Measurements from ENCODE around the gene OR2A7.
"Not testable (repeated sequence)": the region's sequence is repeated elsewhere in the genome, so short reads cannot be mapped to it uniquely, and the experiment has no call there.

The OR2A7 gene, protein sequence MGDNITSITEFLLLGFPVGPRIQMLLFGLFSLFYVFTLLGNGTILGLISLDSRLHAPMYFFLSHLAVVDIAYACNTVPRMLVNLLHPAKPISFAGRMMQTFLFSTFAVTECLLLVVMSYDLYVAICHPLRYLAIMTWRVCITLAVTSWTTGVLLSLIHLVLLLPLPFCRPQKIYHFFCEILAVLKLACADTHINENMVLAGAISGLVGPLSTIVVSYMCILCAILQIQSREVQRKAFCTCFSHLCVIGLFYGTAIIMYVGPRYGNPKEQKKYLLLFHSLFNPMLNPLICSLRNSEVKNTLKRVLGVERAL

DNA sequence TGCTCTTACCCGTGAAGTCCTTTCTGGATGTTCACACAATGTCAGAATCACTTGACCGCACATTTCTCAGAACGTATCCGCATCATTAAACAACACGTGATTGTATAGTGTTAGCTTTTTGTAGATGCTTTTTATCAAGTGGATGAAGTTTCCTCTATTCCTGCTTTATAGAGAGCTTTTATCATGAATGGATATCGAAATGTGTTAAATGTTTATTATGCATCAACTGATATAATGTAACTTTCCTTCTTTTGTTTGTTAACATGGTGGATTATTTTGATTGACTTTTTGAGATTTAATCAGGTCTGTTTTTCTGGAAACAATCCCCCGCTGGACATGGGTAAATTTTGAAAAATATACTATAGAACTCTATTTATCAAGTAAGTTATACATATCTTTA, at the start of gene OR2A7:
OR2A7 (minus strand) TSS at position 101 of the 400 bp plus-strand sequence. CDS start 5,164 bp downstream, outside the sequence.
- not testable (repeated sequence) for H3K4me1 ChIP-seq (ENCODE audit: insufficient read depth, low read length); H3K36me3 ChIP-seq (ENCODE audit: insufficient read depth, low read length); H3K9ac ChIP-seq (ENCODE audit: low read depth, low read length); H3K9me3 ChIP-seq (ENCODE audit: control insufficient read depth, insufficient read depth, low read length)

DNA sequence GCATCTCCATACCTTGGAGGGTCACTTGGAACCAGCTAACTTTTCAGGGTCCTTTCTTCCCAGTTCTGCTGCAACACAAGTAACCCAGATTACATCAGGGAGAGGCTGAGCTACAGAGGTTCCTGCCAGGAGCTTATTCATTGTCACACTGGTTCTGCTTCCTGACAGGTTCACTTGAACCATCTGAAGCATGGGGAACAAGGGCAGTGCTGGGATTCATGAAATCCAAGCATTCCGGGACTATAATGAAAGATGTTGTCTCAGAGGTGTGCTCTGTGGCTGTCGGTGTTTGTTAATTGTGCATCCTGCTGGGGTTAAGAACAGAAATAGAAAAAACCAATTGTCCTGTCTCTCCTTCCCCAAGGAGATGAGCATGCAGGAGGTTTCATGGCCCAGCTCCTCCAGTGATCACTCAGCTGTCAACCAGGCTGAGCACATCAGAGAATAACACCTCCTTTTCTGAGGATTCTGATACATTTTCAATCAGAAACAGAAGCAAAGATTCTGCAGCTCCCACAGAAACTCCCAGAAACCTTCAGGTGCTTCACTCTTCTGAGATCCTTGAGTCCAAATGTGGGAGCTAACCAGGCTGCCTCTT, 47.4 kb upstream of the OR2A7 start, which contains the start of gene OR2A1:
OR2A1 (plus strand) TSS at position 548 of the 598 bp plus-strand sequence. CDS start 5,706 bp downstream, outside the sequence.
- H3K36me3 ChIP-seq (ENCODE audit: insufficient read depth, low read length); H3K9ac ChIP-seq (ENCODE audit: low read depth, low read length); H3K4me1 ChIP-seq (ENCODE audit: insufficient read depth, low read length); H3K9me3 ChIP-seq (ENCODE audit: control insufficient read depth, insufficient read depth, low read length): not testable (repeated sequence)

DNA sequence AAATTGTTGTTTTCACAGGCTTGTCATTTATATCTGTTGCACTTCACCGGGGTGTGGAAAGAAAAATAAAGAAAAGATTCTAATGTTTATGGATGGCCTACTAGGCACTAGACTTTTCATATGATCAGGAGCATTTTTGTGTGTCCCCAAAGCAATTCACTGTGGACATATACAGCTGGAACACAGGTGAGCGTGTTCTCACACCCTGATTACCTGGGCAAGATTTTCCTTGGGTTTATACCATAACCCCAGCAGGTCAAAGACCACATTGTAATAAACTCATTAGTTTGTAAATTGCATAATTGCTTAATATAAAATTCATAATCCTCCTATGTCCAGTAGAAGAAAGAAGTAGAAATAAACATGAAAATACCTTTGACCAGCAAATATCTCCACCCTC, 46.6 kb upstream of the OR2A7 start:
- not testable (repeated sequence) for H3K36me3 ChIP-seq (ENCODE audit: insufficient read depth, low read length); H3K9me3 ChIP-seq (ENCODE audit: control insufficient read depth, insufficient read depth, low read length); H3K9ac ChIP-seq (ENCODE audit: low read depth, low read length); H3K4me1 ChIP-seq (ENCODE audit: insufficient read depth, low read length)

DNA sequence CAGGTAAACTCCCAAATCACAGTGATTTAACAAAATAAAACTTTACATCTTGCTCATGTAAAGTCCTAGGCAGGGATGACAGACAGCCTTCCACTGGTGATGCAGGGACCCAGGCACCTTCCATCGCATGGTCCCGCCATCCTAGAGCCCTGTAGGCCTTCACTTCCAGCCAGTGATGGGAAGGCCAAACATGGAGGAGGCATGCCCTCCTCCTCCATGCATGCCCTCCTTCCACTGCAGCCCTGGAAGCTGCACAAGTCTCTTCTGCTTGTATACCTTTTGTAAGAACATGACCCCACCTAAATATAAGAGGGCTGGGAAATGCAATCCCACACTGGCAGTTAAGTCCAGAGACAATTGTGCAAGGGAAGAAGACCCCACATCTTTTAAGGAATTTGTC, 45.1 kb upstream of the OR2A7 start:
- not testable (repeated sequence) for H3K4me1 ChIP-seq (ENCODE audit: insufficient read depth, low read length); H3K9me3 ChIP-seq (ENCODE audit: control insufficient read depth, insufficient read depth, low read length); H3K36me3 ChIP-seq (ENCODE audit: insufficient read depth, low read length); H3K9ac ChIP-seq (ENCODE audit: low read depth, low read length)

DNA sequence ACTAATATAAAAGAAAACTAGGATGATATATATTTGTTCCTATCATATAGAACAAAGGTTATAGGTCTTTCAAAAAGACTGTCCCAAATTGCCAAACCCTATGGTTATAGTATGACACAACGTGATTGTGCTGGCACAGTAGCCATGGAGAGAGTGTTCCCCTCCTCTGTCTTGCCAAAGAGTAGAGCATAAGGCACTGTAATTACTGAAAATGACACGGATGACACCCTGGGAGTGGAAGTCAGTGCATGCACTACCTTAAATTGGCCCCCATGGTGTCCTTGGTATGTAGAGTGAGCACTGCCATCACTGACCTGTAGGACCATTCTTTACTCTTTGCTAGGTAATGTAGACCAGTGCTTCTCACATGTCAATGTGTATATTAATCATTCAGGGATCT, 40.6 kb upstream of the OR2A7 start:
- not testable (repeated sequence) for H3K4me1 ChIP-seq (ENCODE audit: insufficient read depth, low read length); H3K9me3 ChIP-seq (ENCODE audit: control insufficient read depth, insufficient read depth, low read length); H3K36me3 ChIP-seq (ENCODE audit: insufficient read depth, low read length); H3K9ac ChIP-seq (ENCODE audit: low read depth, low read length)

DNA sequence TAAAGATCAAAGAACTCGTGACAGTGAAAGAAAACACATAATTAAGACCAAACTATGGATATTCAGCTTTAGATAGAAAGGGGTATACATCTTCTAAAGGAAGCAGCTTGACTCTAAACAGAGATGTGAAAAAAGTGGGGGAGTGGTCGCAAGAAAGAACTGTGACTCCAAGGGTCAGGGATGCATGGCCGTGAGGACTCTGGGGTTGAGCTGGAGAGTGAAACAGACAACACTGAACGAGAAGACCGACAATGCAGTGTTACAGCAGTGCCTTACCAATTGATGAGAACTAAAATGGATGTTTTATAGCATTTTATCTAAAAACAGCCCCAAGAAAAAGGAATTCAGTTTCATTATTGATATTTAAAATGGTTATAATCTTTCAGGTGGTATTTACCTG, 39.0 kb upstream of the OR2A7 start:
- H3K9ac ChIP-seq (ENCODE audit: low read depth, low read length); H3K36me3 ChIP-seq (ENCODE audit: insufficient read depth, low read length); H3K4me1 ChIP-seq (ENCODE audit: insufficient read depth, low read length); H3K9me3 ChIP-seq (ENCODE audit: control insufficient read depth, insufficient read depth, low read length): not testable (repeated sequence)

DNA sequence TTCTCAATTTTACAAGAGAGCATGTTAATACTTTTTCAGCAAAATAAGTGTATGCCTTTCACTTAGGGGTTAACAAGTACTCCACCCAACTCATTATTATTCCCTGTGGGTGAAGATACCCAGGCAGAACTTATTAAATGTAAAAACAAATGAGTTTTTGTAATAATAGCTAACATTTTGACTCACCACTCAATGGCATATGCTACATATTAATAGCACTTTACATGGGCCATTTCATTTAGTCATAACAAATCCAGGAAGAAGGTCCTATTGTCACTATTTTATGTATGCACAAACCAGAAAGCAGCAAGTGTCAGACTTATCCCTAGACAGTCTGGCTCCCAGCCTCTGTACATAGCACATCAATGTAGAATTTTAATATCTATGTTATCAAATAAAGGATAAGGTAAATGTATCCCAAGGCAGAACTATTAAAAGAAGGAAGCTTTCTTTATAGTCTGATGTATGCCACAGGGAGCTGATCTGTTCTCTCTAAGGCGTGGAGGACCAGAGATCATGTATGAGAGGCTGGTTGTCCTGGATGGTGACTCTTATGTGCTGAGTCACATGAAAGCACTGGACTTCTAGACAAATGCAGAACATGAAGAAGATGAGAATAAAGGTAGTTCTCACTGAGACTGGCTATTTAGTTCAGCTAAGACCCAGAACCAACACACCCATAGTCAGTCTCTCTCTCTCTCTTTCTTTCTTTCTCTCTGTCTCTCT, 38.1 kb upstream of the OR2A7 start:
- H3K9ac ChIP-seq (ENCODE audit: low read depth, low read length); H3K9me3 ChIP-seq (ENCODE audit: control insufficient read depth, insufficient read depth, low read length); H3K4me1 ChIP-seq (ENCODE audit: insufficient read depth, low read length); H3K36me3 ChIP-seq (ENCODE audit: insufficient read depth, low read length): not testable (repeated sequence)

DNA sequence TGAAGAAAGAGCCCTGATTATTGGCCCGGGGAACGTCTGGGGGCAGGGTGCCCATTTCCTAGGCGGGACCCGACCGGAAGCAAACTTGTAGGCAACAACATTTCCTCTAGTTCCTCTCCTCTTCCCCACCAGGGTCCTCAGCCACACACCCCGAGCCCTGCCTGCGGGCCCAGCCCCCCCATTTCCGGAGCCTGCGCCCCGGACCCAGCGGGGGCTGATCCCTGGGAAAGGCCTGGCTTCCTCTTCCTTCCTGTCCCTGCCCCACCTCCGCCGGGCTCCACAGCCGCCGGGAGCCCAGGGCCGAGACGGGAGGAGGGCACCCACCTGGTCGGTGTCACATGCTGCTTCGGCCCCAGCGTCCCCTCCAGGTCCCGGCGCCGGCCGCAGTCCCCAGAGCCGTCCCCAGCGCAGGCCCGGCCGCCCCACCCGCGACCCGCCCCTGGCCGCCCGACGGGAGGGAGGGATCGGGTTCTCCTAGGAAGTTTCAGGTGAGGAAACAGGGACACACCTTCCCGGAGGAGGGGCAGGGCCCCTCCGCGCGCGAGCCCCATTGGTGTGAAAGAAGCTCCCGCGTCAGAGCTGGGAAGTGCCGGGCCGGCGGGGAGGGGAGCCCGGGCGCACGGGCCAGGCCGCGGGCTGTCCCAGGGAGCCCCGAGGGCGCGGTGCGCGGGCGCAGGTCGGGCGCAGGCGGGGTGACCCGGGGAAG, 29.4 kb upstream of the OR2A7 start:
- H3K36me3 ChIP-seq (ENCODE audit: insufficient read depth, low read length); H3K9me3 ChIP-seq (ENCODE audit: control insufficient read depth, insufficient read depth, low read length); H3K9ac ChIP-seq (ENCODE audit: low read depth, low read length); H3K4me1 ChIP-seq (ENCODE audit: insufficient read depth, low read length): not testable (repeated sequence)

DNA sequence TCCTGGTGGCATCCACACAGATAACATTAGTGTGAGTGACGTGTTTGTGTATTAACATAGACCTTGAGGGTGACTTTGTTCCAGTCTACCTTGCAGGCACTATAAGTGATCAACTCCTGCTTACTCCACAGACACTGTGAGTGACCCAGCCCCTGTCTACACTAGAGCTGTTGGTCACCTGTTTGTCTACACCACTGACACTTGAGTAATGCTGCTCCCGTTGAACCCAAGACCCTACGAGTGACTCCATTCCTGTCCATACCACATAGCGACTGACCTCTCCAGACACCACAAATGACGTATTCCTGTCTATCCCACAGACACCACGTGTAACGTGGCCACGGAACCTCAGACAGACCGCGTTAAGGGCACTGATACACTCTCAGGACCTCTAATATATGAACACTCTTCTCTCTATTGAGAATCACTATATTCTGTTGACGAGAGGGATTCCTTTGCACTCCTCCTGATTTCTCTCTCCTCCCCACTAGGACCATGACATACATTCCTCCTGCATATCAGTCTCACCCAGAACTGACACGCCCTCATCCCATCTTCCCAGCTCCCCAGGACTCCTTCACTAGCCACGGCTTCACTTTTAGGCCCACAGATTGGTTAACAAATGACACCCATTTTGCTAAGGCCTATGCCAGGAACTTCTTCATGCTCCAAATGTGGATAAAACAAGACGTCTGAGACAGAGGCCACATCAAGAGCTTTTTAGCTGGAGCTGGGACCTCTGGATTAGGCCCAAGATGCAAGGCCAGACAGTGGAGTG, 28.0 kb upstream of the OR2A7 start:
- not testable (repeated sequence) for H3K9ac ChIP-seq (ENCODE audit: low read depth, low read length); H3K36me3 ChIP-seq (ENCODE audit: insufficient read depth, low read length); H3K4me1 ChIP-seq (ENCODE audit: insufficient read depth, low read length); H3K9me3 ChIP-seq (ENCODE audit: control insufficient read depth, insufficient read depth, low read length)

DNA sequence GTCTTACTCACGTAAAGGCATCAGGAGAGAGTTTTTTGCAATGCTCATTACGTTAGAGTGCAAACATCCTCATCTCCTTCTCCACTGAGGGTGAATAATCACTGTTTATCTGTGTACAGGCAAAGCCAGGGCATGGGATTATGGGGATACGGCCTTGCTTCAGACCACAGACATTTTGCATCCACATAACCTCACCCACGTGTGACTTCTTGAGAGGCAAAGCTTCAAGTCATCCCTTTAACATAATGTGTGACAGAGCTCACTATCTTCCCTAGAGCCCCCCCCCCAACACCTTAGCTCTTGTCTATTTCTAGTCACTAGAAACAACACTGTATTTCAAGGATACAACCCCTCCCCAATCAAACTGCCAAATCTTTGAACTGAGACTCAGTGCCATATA, 27.0 kb upstream of the OR2A7 start:
- not testable (repeated sequence) for H3K4me1 ChIP-seq (ENCODE audit: insufficient read depth, low read length); H3K9me3 ChIP-seq (ENCODE audit: control insufficient read depth, insufficient read depth, low read length); H3K36me3 ChIP-seq (ENCODE audit: insufficient read depth, low read length); H3K9ac ChIP-seq (ENCODE audit: low read depth, low read length)

DNA sequence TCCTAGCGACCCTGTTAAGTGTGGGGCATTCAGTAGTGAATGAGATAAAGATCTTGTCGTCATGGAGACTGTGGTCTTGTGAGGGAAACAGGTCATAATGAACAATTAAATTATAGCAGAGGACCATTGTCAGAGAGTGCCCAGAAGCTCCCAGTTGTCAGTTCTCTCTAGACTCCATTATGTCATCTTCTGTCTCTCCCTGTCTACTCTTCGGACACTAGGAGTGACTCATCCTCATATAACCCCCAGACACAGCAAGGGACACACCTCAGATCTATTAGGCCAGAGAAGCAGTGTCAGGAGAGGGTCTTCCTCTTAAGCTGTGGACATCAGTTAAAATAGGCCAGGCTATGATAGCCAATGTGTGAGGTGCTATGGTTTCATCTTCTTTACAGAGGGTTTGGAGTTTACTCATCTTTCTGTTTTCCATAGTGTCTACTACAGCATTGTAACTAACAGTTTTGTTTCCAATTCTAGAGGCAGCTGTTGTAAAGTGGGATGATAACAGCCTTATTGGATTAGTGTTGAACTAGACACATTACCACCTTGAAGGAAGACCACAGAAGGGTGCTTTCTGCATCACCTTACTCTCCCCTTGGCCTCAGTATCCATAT, 22.7 kb upstream of the OR2A7 start:
- not testable (repeated sequence) for H3K36me3 ChIP-seq (ENCODE audit: insufficient read depth, low read length); H3K9me3 ChIP-seq (ENCODE audit: control insufficient read depth, insufficient read depth, low read length); H3K9ac ChIP-seq (ENCODE audit: low read depth, low read length); H3K4me1 ChIP-seq (ENCODE audit: insufficient read depth, low read length)

DNA sequence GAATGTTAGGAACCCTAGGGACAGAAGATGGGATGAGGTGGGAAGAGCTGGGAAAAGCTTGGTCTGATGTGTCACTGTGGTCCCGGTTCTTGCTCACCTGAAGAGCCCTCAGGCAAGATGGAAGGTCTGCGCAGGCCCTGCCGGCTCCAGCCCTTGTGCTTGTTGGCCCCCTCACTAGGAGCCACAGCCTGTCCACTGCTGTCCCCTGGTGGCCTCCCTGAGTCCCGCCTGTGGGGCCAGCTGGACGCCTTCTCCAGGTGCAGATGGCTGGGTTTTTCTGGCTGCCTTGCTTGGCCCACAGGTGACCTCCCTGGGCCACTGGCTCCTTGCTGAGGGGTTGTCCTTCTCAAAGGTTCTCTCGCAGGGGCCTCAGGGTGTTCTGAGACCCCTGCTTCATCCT, 19.1 kb upstream of the OR2A7 start:
- not testable (repeated sequence) for H3K36me3 ChIP-seq (ENCODE audit: insufficient read depth, low read length)

DNA sequence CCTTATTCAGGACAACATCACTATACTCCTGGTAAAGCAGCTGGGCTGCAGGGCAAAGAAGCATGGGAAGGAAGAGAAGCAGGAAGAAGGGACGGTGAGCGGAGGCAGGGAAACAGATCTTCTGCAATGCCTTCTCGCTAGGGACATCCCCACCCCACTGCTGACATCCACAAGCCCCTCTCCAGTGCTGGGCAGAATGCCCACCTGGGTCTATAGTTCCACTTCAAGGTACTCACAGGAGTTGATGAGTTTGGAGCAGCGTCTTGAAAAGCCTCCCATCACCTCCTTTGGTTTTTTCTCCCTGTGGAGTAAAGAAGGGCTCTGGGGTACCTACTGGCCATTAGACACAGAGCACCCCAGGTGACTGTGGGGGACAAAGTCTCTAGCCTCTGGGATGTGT, 17.9 kb upstream of the OR2A7 start:
- H3K9me3 ChIP-seq (ENCODE audit: control insufficient read depth, insufficient read depth, low read length); H3K9ac ChIP-seq (ENCODE audit: low read depth, low read length); H3K36me3 ChIP-seq (ENCODE audit: insufficient read depth, low read length); H3K4me1 ChIP-seq (ENCODE audit: insufficient read depth, low read length): not testable (repeated sequence)

More for the DNA sequence above, 19.1 kb upstream of the OR2A7 start:
- H3K9me3 ChIP-seq (ENCODE audit: control insufficient read depth, insufficient read depth, low read length); H3K4me1 ChIP-seq (ENCODE audit: insufficient read depth, low read length); H3K9ac ChIP-seq (ENCODE audit: low read depth, low read length): not testable (repeated sequence)

DNA sequence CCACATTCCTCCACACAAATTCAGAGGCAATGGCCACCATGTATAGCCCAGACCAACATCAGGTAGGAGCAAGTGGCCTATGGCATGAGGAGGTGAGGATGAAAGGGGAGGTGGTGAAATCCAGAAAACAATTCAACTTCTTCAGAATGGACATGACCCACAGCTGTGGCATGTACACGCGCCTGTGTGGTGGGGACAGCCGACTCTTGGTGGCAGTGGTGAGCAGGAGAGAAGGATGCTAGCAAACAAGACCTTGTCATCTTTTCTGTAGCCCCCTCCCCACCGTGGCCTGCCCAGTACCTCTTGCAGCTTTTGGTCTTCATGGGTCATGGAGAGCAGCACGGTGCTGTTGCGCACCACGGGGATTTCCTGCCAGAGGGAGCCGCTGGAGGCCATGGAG, 17.4 kb upstream of the OR2A7 start:
- H3K36me3 ChIP-seq (ENCODE audit: insufficient read depth, low read length); H3K4me1 ChIP-seq (ENCODE audit: insufficient read depth, low read length); H3K9me3 ChIP-seq (ENCODE audit: control insufficient read depth, insufficient read depth, low read length); H3K9ac ChIP-seq (ENCODE audit: low read depth, low read length): not testable (repeated sequence)
